ENCODE results near the gene HAP1. TPM values are rescaled to one million over a fixed set of nuclear protein-coding genes. Genes with fewer than 3 reads are reported as not detected.
"Not testable (repeated sequence)": the region's sequence is repeated elsewhere in the genome, so short reads cannot be mapped to it uniquely, and the experiment has no call there.

Gene HAP1
- total RNA-seq, 1 donor from 2014 or later = 4.3 TPM

- no peak within 1 kb of the TSS for H3K4me3 Mint-ChIP-seq
- peaks cover 6% of the 10 kb centered on the region for H3K4me1 Mint-ChIP-seq (ENCODE audit: unreplicated experiment)
- no peak for TF ChIP-seq CTCF (conservative IDR thresholded peaks at IDR 0.05)
- H3K36me3 Mint-ChIP-seq = no peaks in the 10 kb centered on the region
- no peak within 1 kb of the TSS for H3K27ac Mint-ChIP-seq
- H3K27me3 Mint-ChIP-seq = peaks cover 6% of the 10 kb centered on the region
- no peak for DNase-seq (ENCODE audit: extremely low spot score, unreplicated experiment)
- peaks cover 5% of the 10 kb centered on the region for H3K9me3 Mint-ChIP-seq
Observed at GRCh38 chr17:41711669-41712400, 22.6 kb downstream of the HAP1 start, which contains the start of gene GAST. TSS of gene GAST (plus strand) at chr17:41712331. CDS start at chr17:41715437, 3,106 bp downstream.

- H3K27me3 Mint-ChIP-seq = peaks cover 3% of the 10 kb centered on the region
- no peak for TF ChIP-seq CTCF (conservative IDR thresholded peaks at IDR 0.05)
Observed at GRCh38 chr17:41710472-41711090, 23.9 kb downstream of the HAP1 start.

GRCh38 chr17:41707803-41708669, 26.4 kb downstream of the HAP1 start:
- H3K9me3 Mint-ChIP-seq = peaks cover 5% of the 10 kb centered on the region
- no peak for TF ChIP-seq CTCF (conservative IDR thresholded peaks at IDR 0.05)
- H3K27ac Mint-ChIP-seq = no peak overlapping the region
- H3K27me3 Mint-ChIP-seq = peaks cover 3% of the 10 kb centered on the region
- no peak for DNase-seq (ENCODE audit: extremely low spot score, unreplicated experiment)
- H3K36me3 Mint-ChIP-seq = no peaks in the 10 kb centered on the region
- H3K4me3 Mint-ChIP-seq = no peak overlapping the region
- peaks cover 16% of the 10 kb centered on the region for H3K4me1 Mint-ChIP-seq (ENCODE audit: unreplicated experiment)

More at GRCh38 chr17:41710472-41711090, 23.9 kb downstream of the HAP1 start:
- H3K27ac Mint-ChIP-seq = peak overlapping the region; percentile 56
- no peak overlapping the region for H3K4me3 Mint-ChIP-seq
- no peak for DNase-seq (ENCODE audit: extremely low spot score, unreplicated experiment)
- peaks cover 5% of the 10 kb centered on the region for H3K9me3 Mint-ChIP-seq
- no peaks in the 10 kb centered on the region for H3K36me3 Mint-ChIP-seq
- peaks cover 8% of the 10 kb centered on the region for H3K4me1 Mint-ChIP-seq (ENCODE audit: unreplicated experiment)

- no peaks in the 10 kb centered on the region for H3K36me3 Mint-ChIP-seq
- peaks cover 3% of the 10 kb centered on the region for H3K27me3 Mint-ChIP-seq
- peak overlapping the region; percentile 73 for H3K27ac Mint-ChIP-seq
- peaks cover 5% of the 10 kb centered on the region for H3K9me3 Mint-ChIP-seq
- peak overlapping the region; percentile 46 for H3K4me3 Mint-ChIP-seq
- peaks cover 10% of the 10 kb centered on the region for H3K4me1 Mint-ChIP-seq (ENCODE audit: unreplicated experiment)
- no peak for DNase-seq (ENCODE audit: extremely low spot score, unreplicated experiment)
- TF ChIP-seq CTCF (conservative IDR thresholded peaks at IDR 0.05) = no peak
Observed at GRCh38 chr17:41705271-41705991, 29.0 kb downstream of the HAP1 start.

GRCh38 chr17:41702712-41703111, 31.7 kb downstream of the HAP1 start:
- H3K4me3 Mint-ChIP-seq = no peak overlapping the region
- H3K36me3 Mint-ChIP-seq = no peaks in the 10 kb centered on the region
- no peak for DNase-seq (ENCODE audit: extremely low spot score, unreplicated experiment)
- no peaks in the 10 kb centered on the region for H3K27me3 Mint-ChIP-seq
- H3K9me3 Mint-ChIP-seq = peaks cover under 1% of the 10 kb centered on the region
- H3K4me1 Mint-ChIP-seq (ENCODE audit: unreplicated experiment) = peaks cover 10% of the 10 kb centered on the region
- no peak for TF ChIP-seq CTCF (conservative IDR thresholded peaks at IDR 0.05)
- H3K27ac Mint-ChIP-seq = no peak overlapping the region

GRCh38 chr17:41700843-41701242, 33.6 kb downstream of the HAP1 start:
- not testable (repeated sequence) for H3K27me3 Mint-ChIP-seq; H3K9me3 Mint-ChIP-seq; H3K27ac Mint-ChIP-seq; H3K36me3 Mint-ChIP-seq; H3K4me3 Mint-ChIP-seq; DNase-seq (ENCODE audit: extremely low spot score, unreplicated experiment)
- peaks cover 16% of the 10 kb centered on the region for H3K4me1 Mint-ChIP-seq (ENCODE audit: unreplicated experiment)
